ENCODE results near the gene AP5B1.
A peak's percentile ranks its signal among the peaks of the same experiment; 100 is the strongest.

The AP5B1 gene

DNA sequence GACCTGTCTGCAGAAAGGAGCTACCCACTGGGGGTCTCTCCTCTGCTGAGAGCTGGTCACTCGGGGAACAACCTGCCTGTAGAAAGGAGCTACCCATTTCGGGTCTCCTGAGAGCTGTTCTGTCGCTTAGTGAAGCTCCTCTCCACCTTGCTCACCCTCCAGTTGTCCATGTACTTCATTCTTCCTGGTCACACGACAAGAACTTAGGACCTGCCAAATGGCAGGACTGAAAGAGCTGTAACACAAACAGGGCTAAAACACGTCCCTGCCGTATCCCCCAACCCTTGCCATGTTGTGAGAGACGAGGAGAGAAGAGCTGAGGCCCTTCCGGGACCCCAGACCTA is 36.1 kb downstream of the AP5B1 start:
- ATAC-seq: peak; percentile 24; the same call in 1 of the 3 replicates
- TF ChIP-seq ZFP3 (CRISPR knock-in tag; IDR thresholded peaks at IDR 0.05) (no peak), ZFP30 (CRISPR knock-in tag; IDR thresholded peaks at IDR 0.05) (no peak), OSR1 (CRISPR knock-in tag; IDR thresholded peaks at IDR 0.05) (no peak), ZC3H10 (CRISPR knock-in tag; IDR thresholded peaks at IDR 0.05) (no peak), ZNF565 (CRISPR knock-in tag; conservative IDR thresholded peaks at IDR 0.05; ENCODE audit: low read depth) (no peak)

GRCh38 chr11:65744026-65744698 is 36.6 kb downstream of the AP5B1 start:
- peak; percentile 98 for ATAC-seq

GRCh38 chr11:65743681-65744025 is 37.1 kb downstream of the AP5B1 start:
- TF ChIP-seq CREB5 (CRISPR knock-in tag; IDR thresholded peaks at IDR 0.05; ENCODE audit: low read depth) (no peak), BACH2 (CRISPR knock-in tag; IDR thresholded peaks at IDR 0.05; ENCODE audit: borderline replicate concordance) (no peak), ZC3H10 (CRISPR knock-in tag; IDR thresholded peaks at IDR 0.05) (no peak), SNAI2 (CRISPR knock-in tag; IDR thresholded peaks at IDR 0.05) (no peak), GLIS3 (CRISPR knock-in tag; IDR thresholded peaks at IDR 0.05) (no peak), ZFP3 (CRISPR knock-in tag; IDR thresholded peaks at IDR 0.05) (no peak), ISL1 (CRISPR knock-in tag; IDR thresholded peaks at IDR 0.05) (no peak), ZNF70 (CRISPR knock-in tag; IDR thresholded peaks at IDR 0.05) (no peak)
- TF ChIP-seq, protein P1, sequence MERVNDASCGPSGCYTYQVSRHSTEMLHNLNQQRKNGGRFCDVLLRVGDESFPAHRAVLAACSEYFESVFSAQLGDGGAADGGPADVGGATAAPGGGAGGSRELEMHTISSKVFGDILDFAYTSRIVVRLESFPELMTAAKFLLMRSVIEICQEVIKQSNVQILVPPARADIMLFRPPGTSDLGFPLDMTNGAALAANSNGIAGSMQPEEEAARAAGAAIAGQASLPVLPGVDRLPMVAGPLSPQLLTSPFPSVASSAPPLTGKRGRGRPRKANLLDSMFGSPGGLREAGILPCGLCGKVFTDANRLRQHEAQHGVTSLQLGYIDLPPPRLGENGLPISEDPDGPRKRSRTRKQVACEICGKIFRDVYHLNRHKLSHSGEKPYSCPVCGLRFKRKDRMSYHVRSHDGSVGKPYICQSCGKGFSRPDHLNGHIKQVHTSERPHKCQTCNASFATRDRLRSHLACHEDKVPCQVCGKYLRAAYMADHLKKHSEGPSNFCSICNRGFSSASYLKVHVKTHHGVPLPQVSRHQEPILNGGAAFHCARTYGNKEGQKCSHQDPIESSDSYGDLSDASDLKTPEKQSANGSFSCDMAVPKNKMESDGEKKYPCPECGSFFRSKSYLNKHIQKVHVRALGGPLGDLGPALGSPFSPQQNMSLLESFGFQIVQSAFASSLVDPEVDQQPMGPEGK (CRISPR knock-in tag; IDR thresholded peaks at IDR 0.05; ENCODE audit: borderline replicate concordance): no peak
- TF ChIP-seq, protein P2, sequence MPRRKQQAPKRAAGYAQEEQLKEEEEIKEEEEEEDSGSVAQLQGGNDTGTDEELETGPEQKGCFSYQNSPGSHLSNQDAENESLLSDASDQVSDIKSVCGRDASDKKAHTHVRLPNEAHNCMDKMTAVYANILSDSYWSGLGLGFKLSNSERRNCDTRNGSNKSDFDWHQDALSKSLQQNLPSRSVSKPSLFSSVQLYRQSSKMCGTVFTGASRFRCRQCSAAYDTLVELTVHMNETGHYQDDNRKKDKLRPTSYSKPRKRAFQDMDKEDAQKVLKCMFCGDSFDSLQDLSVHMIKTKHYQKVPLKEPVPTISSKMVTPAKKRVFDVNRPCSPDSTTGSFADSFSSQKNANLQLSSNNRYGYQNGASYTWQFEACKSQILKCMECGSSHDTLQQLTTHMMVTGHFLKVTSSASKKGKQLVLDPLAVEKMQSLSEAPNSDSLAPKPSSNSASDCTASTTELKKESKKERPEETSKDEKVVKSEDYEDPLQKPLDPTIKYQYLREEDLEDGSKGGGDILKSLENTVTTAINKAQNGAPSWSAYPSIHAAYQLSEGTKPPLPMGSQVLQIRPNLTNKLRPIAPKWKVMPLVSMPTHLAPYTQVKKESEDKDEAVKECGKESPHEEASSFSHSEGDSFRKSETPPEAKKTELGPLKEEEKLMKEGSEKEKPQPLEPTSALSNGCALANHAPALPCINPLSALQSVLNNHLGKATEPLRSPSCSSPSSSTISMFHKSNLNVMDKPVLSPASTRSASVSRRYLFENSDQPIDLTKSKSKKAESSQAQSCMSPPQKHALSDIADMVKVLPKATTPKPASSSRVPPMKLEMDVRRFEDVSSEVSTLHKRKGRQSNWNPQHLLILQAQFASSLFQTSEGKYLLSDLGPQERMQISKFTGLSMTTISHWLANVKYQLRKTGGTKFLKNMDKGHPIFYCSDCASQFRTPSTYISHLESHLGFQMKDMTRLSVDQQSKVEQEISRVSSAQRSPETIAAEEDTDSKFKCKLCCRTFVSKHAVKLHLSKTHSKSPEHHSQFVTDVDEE (CRISPR knock-in tag; IDR thresholded peaks at IDR 0.05): no peak
- TF ChIP-seq, protein P3, sequence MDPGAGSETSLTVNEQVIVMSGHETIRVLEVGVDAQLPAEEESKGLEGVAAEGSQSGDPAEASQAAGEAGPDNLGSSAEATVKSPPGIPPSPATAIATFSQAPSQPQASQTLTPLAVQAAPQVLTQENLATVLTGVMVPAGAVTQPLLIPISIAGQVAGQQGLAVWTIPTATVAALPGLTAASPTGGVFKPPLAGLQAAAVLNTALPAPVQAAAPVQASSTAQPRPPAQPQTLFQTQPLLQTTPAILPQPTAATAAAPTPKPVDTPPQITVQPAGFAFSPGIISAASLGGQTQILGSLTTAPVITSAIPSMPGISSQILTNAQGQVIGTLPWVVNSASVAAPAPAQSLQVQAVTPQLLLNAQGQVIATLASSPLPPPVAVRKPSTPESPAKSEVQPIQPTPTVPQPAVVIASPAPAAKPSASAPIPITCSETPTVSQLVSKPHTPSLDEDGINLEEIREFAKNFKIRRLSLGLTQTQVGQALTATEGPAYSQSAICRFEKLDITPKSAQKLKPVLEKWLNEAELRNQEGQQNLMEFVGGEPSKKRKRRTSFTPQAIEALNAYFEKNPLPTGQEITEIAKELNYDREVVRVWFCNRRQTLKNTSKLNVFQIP (CRISPR knock-in tag; IDR thresholded peaks at IDR 0.05; ENCODE audit: borderline replicate concordance, low read depth): no peak
- ATAC-seq: no peak

More at GRCh38 chr11:65744026-65744698, 36.6 kb downstream of the AP5B1 start:
- TF ChIP-seq PPARA (CRISPR knock-in tag; IDR thresholded peaks at IDR 0.05; ENCODE audit: borderline replicate concordance) (no peak), RARB (CRISPR knock-in tag; IDR thresholded peaks at IDR 0.05) (no peak), ZNF565 (CRISPR knock-in tag; conservative IDR thresholded peaks at IDR 0.05; ENCODE audit: low read depth) (no peak), BACH2 (CRISPR knock-in tag; IDR thresholded peaks at IDR 0.05; ENCODE audit: borderline replicate concordance) (no peak), ZFP3 (CRISPR knock-in tag; IDR thresholded peaks at IDR 0.05) (no peak), ZFP30 (CRISPR knock-in tag; IDR thresholded peaks at IDR 0.05) (no peak), ZNF8 (CRISPR knock-in tag; IDR thresholded peaks at IDR 0.05) (no peak), ZC3H10 (CRISPR knock-in tag; IDR thresholded peaks at IDR 0.05) (no peak), OSR1 (CRISPR knock-in tag; IDR thresholded peaks at IDR 0.05) (no peak), CSDC2 (CRISPR knock-in tag; IDR thresholded peaks at IDR 0.05) (no peak)
- TF ChIP-seq, protein P2 (CRISPR knock-in tag; IDR thresholded peaks at IDR 0.05): no peak
